ENCODE data around the gene FGF18.
"Not testable (repeated sequence)": the region's sequence is repeated elsewhere in the genome, so short reads cannot be mapped to it uniquely, and the experiment has no call there.

- TF ChIP-seq, protein P1, sequence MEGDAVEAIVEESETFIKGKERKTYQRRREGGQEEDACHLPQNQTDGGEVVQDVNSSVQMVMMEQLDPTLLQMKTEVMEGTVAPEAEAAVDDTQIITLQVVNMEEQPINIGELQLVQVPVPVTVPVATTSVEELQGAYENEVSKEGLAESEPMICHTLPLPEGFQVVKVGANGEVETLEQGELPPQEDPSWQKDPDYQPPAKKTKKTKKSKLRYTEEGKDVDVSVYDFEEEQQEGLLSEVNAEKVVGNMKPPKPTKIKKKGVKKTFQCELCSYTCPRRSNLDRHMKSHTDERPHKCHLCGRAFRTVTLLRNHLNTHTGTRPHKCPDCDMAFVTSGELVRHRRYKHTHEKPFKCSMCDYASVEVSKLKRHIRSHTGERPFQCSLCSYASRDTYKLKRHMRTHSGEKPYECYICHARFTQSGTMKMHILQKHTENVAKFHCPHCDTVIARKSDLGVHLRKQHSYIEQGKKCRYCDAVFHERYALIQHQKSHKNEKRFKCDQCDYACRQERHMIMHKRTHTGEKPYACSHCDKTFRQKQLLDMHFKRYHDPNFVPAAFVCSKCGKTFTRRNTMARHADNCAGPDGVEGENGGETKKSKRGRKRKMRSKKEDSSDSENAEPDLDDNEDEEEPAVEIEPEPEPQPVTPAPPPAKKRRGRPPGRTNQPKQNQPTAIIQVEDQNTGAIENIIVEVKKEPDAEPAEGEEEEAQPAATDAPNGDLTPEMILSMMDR (IDR thresholded peaks at IDR 0.05): not testable (repeated sequence)
- TF ChIP-seq EP300, POLR2A, POLR2AphosphoS5 (IDR thresholded peaks at IDR 0.05): not testable (repeated sequence)
Observed at GRCh38 chr5:171497494-171497893, 78.0 kb downstream of the FGF18 start.

Data from upper lobe of left lung (tissue), 4 donors.